GM12873 (cell line): ENCODE results near the gene DAB2IP.

ENCODE experiments used
- CTCF ChIP-seq: IDR thresholded peaks from 2 replicates; pipeline ENCODE4 v1.5.1; 2012; ENCODE audit warnings: low read depth, mild to moderate bottlenecking, moderate library complexity, low read length, control low read depth; ENCODE audit not compliant: insufficient read depth; ENCODE audit errors: missing control alignments

The DAB2IP gene

GRCh38 chr9:121752929-121753328, 101.5 kb downstream of the DAB2IP start:
- TF ChIP-seq CTCF = no peak

GRCh38 chr9:121753802-121754654, 102.6 kb downstream of the DAB2IP start:
- TF ChIP-seq CTCF = no peak

GRCh38 chr9:121754655-121755436, 103.4 kb downstream of the DAB2IP start:
- no peak for TF ChIP-seq CTCF

GRCh38 chr9:121755581-121755980, 104.1 kb downstream of the DAB2IP start:
- TF ChIP-seq CTCF = no peak

- no peak for TF ChIP-seq CTCF
These were observed 105.2 kb downstream of the DAB2IP start for GRCh38 chr9:121756474-121757280.

GRCh38 chr9:121757281-121757585, 105.8 kb downstream of the DAB2IP start:
- TF ChIP-seq CTCF = no peak

- no peak for TF ChIP-seq CTCF
These were observed 107.3 kb downstream of the DAB2IP start for GRCh38 chr9:121758693-121759092.
